Measurements from ENCODE around the gene ADAMTS4. TPM values are rescaled to one million over a fixed set of nuclear protein-coding genes. Genes with fewer than 3 reads are reported as not detected.
A peak's percentile ranks its signal among the peaks of the same experiment; 100 is the strongest.

ADAMTS4 gene
- total and polyA plus RNA-seq, 2 donors (not counting 3 experiments of a cell fraction or from before 2014, with no cell fraction given) = 2.5 to 13.6 TPM

GRCh38 chr1:161176468-161177111, 22.3 kb downstream of the ADAMTS4 start:
- FAIRE-seq (no peak), DNase-seq (ENCODE audit: low read depth, low spot score) (no peak)
- Histone ChIP-seq H3K79me2 (ENCODE audit: control insufficient read depth, insufficient read depth, low read length) (peaks cover 8% of the 10 kb centered on the region), H3K36me3 (ENCODE audit: control insufficient read depth in 2 of 2, extremely low read depth in 1 of 2, insufficient read depth in 2 of 2, low read length in 2 of 2) (peaks cover 3 to 8% of the 10 kb centered on the region in 2 experiments), H3K4me1 (ENCODE audit: control insufficient read depth, extremely low read depth, insufficient read depth, low read length) (peaks cover 11% of the 10 kb centered on the region), H3K9me1 (replicated peaks; ENCODE audit: control insufficient read depth, extremely low read depth, insufficient read depth, low read length) (no peaks in the 10 kb centered on the region), H3K9me3 (replicated peaks; ENCODE audit: control insufficient read depth, insufficient read depth, low read length) (no peaks in the 10 kb centered on the region), H3K27ac (ENCODE audit: insufficient read depth, low read depth, low read length) (peak overlapping the region; percentile 12), H4K20me1 (replicated peaks; ENCODE audit: control insufficient read depth, extremely low read depth, insufficient read depth, low read length) (no peaks in the 10 kb centered on the region), H3K4me3 (replicated peaks in 1 of 3; ENCODE audit: insufficient read depth in 1 of 3, low read depth in 1 of 3, low read length in 3 of 3) (peak overlapping the region; percentile 38 to 60 (median 57)), H3K9ac (replicated peaks; ENCODE audit: extremely low read depth, insufficient read depth, low read length) (peak overlapping the region; percentile 71), H3K27me3 (ENCODE audit: control insufficient read depth in 2 of 2, insufficient read depth in 2 of 2, low read length in 2 of 2) (no peaks in the 10 kb centered on the region), H2AFZ (ENCODE audit: low read depth, low read length) (peak overlapping the region; percentile 75), H3K4me2 (ENCODE audit: insufficient read depth, low read length) (peak overlapping the region; percentile 79)
- POLR2A ChIA-PET = interaction anchor here (1.0 to 1.1 kb wide), 2 partner anchors 11 to 25 kb away, joined by 3 to 4 read pairs; partner anchors contain the start of gene NDUFS2
- TF ChIP-seq POLR2A (IDR thresholded peaks at IDR 0.05; ENCODE audit: low read depth, low read length) (no peak), EZH2 (IDR thresholded peaks at IDR 0.05; ENCODE audit: borderline replicate concordance, low read depth, low read length, severe bottlenecking) (no peak), JUN (IDR thresholded peaks at IDR 0.05; ENCODE audit: borderline replicate concordance, insufficient read depth, insufficient read length, low read depth) (no peak), MAX (IDR thresholded peaks at IDR 0.05; ENCODE audit: insufficient read depth, insufficient read length) (no peak), POLR2AphosphoS5 (IDR thresholded peaks at IDR 0.05; ENCODE audit: insufficient read depth, low read depth, low read length) (no peak), MYC (IDR thresholded peaks at IDR 0.05; ENCODE audit: low read depth, low read length) (no peak), CTCF (IDR thresholded peaks at IDR 0.05; ENCODE audit: extremely low read depth in 1 of 2, insufficient read depth in 1 of 2, low read depth in 1 of 2, low read length in 2 of 2) (no peak), GATA2 (IDR thresholded peaks at IDR 0.05; ENCODE audit: insufficient read depth, insufficient read length, low read depth, low read length) (no peak), FOS (IDR thresholded peaks at IDR 0.05; ENCODE audit: borderline replicate concordance, insufficient read depth, low read length) (no peak)
- BruUV-seq (replicated peaks) = no TSS peak
- CTCF ChIA-PET = interaction anchor here (1.0 to 2.5 kb wide), 4 partner anchors 9 to 198 kb away, joined by 3 to 10 read pairs (median 4); partner anchors contain the start of genes PPOX and TOMM40L
- intact Hi-C loops (cut with micrococcal nuclease) (loop anchor here (1.0 kb wide), 1 partner anchor 10 kb away; the partner anchor contains the start of gene PPOX), dilution Hi-C loops (cut with MboI; ENCODE audit: extremely low pct_ligation_motif_present, low sequenced_read_pairs) (no loop called here)

Data from endothelial cell of umbilical vein (primary cell).